Uterus (tissue), 2 donors: ENCODE measurements around the gene ADPRHL1.

Source experiments
- POLR2A ChIP-seq, 2 donors: fragments of 450-650 bp; IDR thresholded peaks; one replicate each; pipeline ENCODE4 v1.6.1; 2016; ENCODE audit warnings: antibody characterized with exemption in 2 of 2, mild to moderate bottlenecking in 1 of 2, moderate library complexity in 1 of 2
- TF ChIP-seq, protein P1 (sequence below), 4 experiments: fragments of 200-600 bp in 2 of 4; fragments of 450-650 bp in 2 of 4; sonication (generic) in 2 of 4; IDR thresholded peaks; one replicate each; pipeline ENCODE4 v1.5.1; 2016 to 2019; ENCODE audit warnings: antibody characterized with exemption in 4 of 4, mild to moderate bottlenecking in 2 of 4, moderate library complexity in 1 of 4

GRCh38 chr13:113475280-113475679 lies 22.0 kb upstream of the ADPRHL1 start:
- TF ChIP-seq, protein P1, sequence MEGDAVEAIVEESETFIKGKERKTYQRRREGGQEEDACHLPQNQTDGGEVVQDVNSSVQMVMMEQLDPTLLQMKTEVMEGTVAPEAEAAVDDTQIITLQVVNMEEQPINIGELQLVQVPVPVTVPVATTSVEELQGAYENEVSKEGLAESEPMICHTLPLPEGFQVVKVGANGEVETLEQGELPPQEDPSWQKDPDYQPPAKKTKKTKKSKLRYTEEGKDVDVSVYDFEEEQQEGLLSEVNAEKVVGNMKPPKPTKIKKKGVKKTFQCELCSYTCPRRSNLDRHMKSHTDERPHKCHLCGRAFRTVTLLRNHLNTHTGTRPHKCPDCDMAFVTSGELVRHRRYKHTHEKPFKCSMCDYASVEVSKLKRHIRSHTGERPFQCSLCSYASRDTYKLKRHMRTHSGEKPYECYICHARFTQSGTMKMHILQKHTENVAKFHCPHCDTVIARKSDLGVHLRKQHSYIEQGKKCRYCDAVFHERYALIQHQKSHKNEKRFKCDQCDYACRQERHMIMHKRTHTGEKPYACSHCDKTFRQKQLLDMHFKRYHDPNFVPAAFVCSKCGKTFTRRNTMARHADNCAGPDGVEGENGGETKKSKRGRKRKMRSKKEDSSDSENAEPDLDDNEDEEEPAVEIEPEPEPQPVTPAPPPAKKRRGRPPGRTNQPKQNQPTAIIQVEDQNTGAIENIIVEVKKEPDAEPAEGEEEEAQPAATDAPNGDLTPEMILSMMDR (IDR thresholded peaks at IDR 0.05), result no peak
- no peak for TF ChIP-seq POLR2A (IDR thresholded peaks at IDR 0.05)
